Posterior vena cava (tissue), 2 donors: ENCODE measurements around the gene GIT1. TPM values are rescaled to one million over a fixed set of nuclear protein-coding genes. Genes with fewer than 3 reads are reported as not detected.

Source experiments
- DNase-seq: peaks from one replicate; pipeline ENCODE4 v3.0.0-alpha.2; 2020; ENCODE audit warnings: low spot score
- intact Hi-C, 2 donors: fragments of 100-400 bp; cut with DNase I; formaldehyde crosslinking; loops; one replicate each; pipeline versions ENCODE4 v1.14.1 to v1.14.2; 2022 to 2023
- total RNA-seq, 2 donors: library from RNA; stranded (reverse); fragmentation: NEBNext Ultra II Directional; extraction: Animal tissue kit (Norgen Biotek cat#: 25700); gene quantifications; one replicate each; pipeline ENCODE4 v1.2.1, GENCODE V29; 2021
- donor health status: DM: yes; HTN: yes; CAD: no.
- donor health status: DM: yes; HTN: yes; CAD: no.

The GIT1 gene
- total RNA-seq, 2 donors from 2014 or later = 28.1 to 43.5 TPM

- no peak for DNase-seq
These were observed 32.2 kb downstream of the GIT1 start for GRCh38 chr17:29557085-29557738.

GRCh38 chr17:29555840-29556239 lies 33.6 kb downstream of the GIT1 start:
- DNase-seq = no peak
- intact Hi-C loops = no loop called here

More at GRCh38 chr17:29557085-29557738, 32.2 kb downstream of the GIT1 start:
- intact Hi-C loops = no loop called here

- intact Hi-C loops = no loop called here
These were observed 40.1 kb downstream of the GIT1 start for GRCh38 chr17:29549177-29549923.

GRCh38 chr17:29546830-29547229 lies 42.6 kb downstream of the GIT1 start:
- intact Hi-C loops = no loop called here
- no peak for DNase-seq

More at GRCh38 chr17:29549177-29549923, 40.1 kb downstream of the GIT1 start:
- DNase-seq = no peak

GRCh38 chr17:29546085-29546484 lies 43.4 kb downstream of the GIT1 start:
- DNase-seq = no peak
- intact Hi-C loops = no loop called here

- no peak for DNase-seq
- intact Hi-C loops = no loop called here
These were observed 45.4 kb downstream of the GIT1 start for GRCh38 chr17:29544066-29544465.

DNA sequence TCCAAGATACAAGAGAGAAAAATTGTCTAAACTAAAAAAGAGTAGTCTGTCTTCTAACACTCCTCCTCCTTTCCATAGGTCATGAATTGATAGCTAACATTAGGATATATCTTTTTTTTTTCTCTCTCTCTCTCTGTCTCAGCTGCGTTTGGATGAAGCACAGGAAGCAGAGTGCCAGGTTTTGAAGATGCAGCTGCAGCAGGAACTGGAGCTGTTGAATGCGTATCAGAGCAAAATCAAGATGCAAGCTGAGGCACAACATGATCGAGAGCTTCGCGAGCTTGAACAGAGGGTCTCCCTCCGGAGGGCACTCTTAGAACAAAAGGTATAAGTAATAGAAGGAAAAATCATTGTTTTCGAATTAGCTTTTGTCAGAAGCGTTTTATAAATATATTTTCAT lies 55.5 kb downstream of the GIT1 start:
- no peak for DNase-seq
- intact Hi-C loops = no loop called here

GRCh38 chr17:29526322-29526721 lies 63.1 kb downstream of the GIT1 start:
- intact Hi-C loops = no loop called here
- DNase-seq = no peak

GRCh38 chr17:29524692-29525091 lies 64.8 kb downstream of the GIT1 start:
- intact Hi-C loops = no loop called here
- no peak for DNase-seq

Other genes starting within 250 kb of the GIT1 start
- 10 to 100 TPM; 70.8 to 78.1 TPM for gene TAOK1, start 199.3 kb downstream of the GIT1 start, total RNA-seq
- 1 to 10 TPM; 4.5 to 5.9 TPM for gene ABHD15, start 22.6 kb downstream of the GIT1 start, total RNA-seq
- 10 to 100 TPM; 33.1 to 34.7 TPM for gene TP53I13, start 20.9 kb downstream of the GIT1 start, total RNA-seq
- 10 to 100 TPM; 11.2 to 11.5 TPM for gene ANKRD13B, start 3.5 kb upstream of the GIT1 start, total RNA-seq
- 10 to 100 TPM; 26.7 to 31.6 TPM for gene CORO6, start 33.3 kb upstream of the GIT1 start, total RNA-seq